ENCODE measurements around the gene PLAA.

Gene PLAA

DNA sequence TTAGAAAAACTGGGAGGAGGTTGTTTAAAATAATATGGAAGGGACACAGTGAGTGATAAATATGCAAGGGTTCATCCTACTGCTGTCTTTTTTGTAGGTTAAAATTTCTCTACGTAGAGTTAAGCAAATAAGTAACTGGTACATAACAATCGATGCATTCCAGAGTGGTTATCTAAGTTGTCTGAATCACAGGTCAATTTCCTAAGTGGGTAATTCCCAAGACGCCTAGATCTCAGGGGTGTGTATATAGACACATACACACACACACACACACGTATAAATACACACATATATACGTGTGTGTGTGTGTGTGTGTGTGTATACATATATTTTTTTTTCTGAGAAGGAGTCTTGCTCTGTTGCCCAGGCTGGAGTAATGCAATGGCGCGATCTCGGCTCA is 76.8 kb downstream of the PLAA start:
- H3K9me3 Mint-ChIP-seq = no peaks in the 10 kb centered on the region
- peak overlapping the region in 1 of 3 experiments; percentile 69 for H3K27ac Mint-ChIP-seq
- no peak for TF ChIP-seq CTCF (IDR thresholded peaks at IDR 0.05; ENCODE audit: unreplicated experiment in 3 of 3)
- H3K4me3 Mint-ChIP-seq = no peak overlapping the region
- H3K36me3 Mint-ChIP-seq (ENCODE audit: low read depth) = peaks cover 26% of the 10 kb centered on the region
- H3K27me3 Mint-ChIP-seq (ENCODE audit: low read depth) = no peaks in the 10 kb centered on the region
- H3K4me1 Mint-ChIP-seq = no peaks in the 10 kb centered on the region

DNA sequence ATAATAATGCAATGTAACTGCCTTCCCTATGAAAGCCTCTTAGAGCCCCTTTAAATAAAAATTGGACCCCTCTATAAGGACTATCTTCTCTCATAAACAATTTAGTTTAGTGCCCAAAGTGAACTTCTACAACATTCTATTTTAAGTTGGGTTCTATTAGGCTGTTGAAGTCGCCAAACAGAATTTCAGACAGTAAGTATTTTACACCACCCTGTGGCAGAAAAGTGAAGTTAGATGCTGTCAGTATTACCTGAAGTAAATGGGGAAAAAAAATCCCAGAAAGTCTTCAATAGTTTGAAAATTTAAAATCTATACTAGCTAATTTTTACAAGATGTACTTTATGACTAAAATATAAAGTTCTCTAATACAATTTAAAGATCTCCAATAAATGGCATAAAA is 84.0 kb downstream of the PLAA start:
- no peak overlapping the region for H3K4me3 Mint-ChIP-seq
- no peaks in the 10 kb centered on the region for H3K27me3 Mint-ChIP-seq (ENCODE audit: low read depth)
- peak; percentile 49 to 55 (median 51) for TF ChIP-seq CTCF (IDR thresholded peaks at IDR 0.05; ENCODE audit: unreplicated experiment in 3 of 3)
- H3K36me3 Mint-ChIP-seq (ENCODE audit: low read depth) = peaks cover 13% of the 10 kb centered on the region
- H3K9me3 Mint-ChIP-seq = no peaks in the 10 kb centered on the region
- H3K4me1 Mint-ChIP-seq = no peaks in the 10 kb centered on the region
- no peak overlapping the region for H3K27ac Mint-ChIP-seq

- no peaks in the 10 kb centered on the region for H3K9me3 Mint-ChIP-seq
- H3K4me3 Mint-ChIP-seq = no peak overlapping the region
- no peak overlapping the region for H3K27ac Mint-ChIP-seq
- peak; percentile 31 to 67 (median 43) for TF ChIP-seq CTCF (IDR thresholded peaks at IDR 0.05; ENCODE audit: unreplicated experiment in 3 of 3)
- no peaks in the 10 kb centered on the region for H3K27me3 Mint-ChIP-seq (ENCODE audit: low read depth)
- H3K36me3 Mint-ChIP-seq (ENCODE audit: low read depth) = peaks cover 37% of the 10 kb centered on the region
- no peaks in the 10 kb centered on the region for H3K4me1 Mint-ChIP-seq
Observed at GRCh38 chr9:26856413-26857032, 90.5 kb downstream of the PLAA start.
